GM21526 (cell line): ENCODE measurements around the gene LTB4R.
A peak's percentile ranks its signal among the peaks of the same experiment; 100 is the strongest.
"Not testable (repeated sequence)": the region's sequence is repeated elsewhere in the genome, so short reads cannot be mapped to it uniquely, and the experiment has no call there.

Experiments used
- ATAC-seq: cut with Tn5 transposase; IDR thresholded peaks from one replicate; pipeline ENCODE4 v1.9.1; 2021; ENCODE audit warnings: moderate library complexity; ENCODE audit not compliant: unreplicated experiment, low FRiP score

Gene LTB4R

GRCh38 chr14:24317141-24317928, 6.0 kb downstream of the LTB4R start:
- ATAC-seq: no peak

- no peak for ATAC-seq
These were observed 10.1 kb downstream of the LTB4R start for GRCh38 chr14:24321212-24321975.

- no peak for ATAC-seq
These were observed 11.4 kb downstream of the LTB4R start for GRCh38 chr14:24322672-24323071.

- no peak for ATAC-seq
These were observed 12.0 kb downstream of the LTB4R start for GRCh38 chr14:24323341-24323740.

- no peak for ATAC-seq
These were observed 12.7 kb downstream of the LTB4R start for GRCh38 chr14:24324024-24324423.

GRCh38 chr14:24325041-24325530, 13.8 kb downstream of the LTB4R start:
- ATAC-seq: no peak

- no peak for ATAC-seq
These were observed 14.7 kb downstream of the LTB4R start for GRCh38 chr14:24325963-24326362.

- ATAC-seq: no peak
These were observed 16.0 kb downstream of the LTB4R start for GRCh38 chr14:24327303-24327702.

GRCh38 chr14:24327914-24328313, 16.6 kb downstream of the LTB4R start:
- ATAC-seq: not testable (repeated sequence)

GRCh38 chr14:24329073-24329663, 17.9 kb downstream of the LTB4R start:
- no peak for ATAC-seq

GRCh38 chr14:24329736-24330135, 18.4 kb downstream of the LTB4R start:
- no peak for ATAC-seq

GRCh38 chr14:24330973-24331674, 19.8 kb downstream of the LTB4R start:
- ATAC-seq: no peak

GRCh38 chr14:24331731-24332267, 20.5 kb downstream of the LTB4R start:
- no peak for ATAC-seq

- peak; percentile 67 for ATAC-seq
These were observed 21.1 kb downstream of the LTB4R start for GRCh38 chr14:24332268-24332993.

- no peak for ATAC-seq
These were observed 23.4 kb downstream of the LTB4R start, which contains the start of gene ADCY4 for GRCh38 chr14:24334431-24335291. Gene ADCY4, minus strand, starts transcription at chr14:24335071. Its CDS starts 419 bp downstream, at chr14:24334652.

- ATAC-seq: no peak
These were observed 24.3 kb downstream of the LTB4R start for GRCh38 chr14:24335461-24336171.

GRCh38 chr14:24337144-24337823, 26.0 kb downstream of the LTB4R start:
- ATAC-seq: no peak

- no peak for ATAC-seq
These were observed 26.5 kb downstream of the LTB4R start for GRCh38 chr14:24337824-24338175.
